PC-9 (cell line): Measurements from ENCODE around the gene KPNB1. TPM values are rescaled to one million over a fixed set of nuclear protein-coding genes. Genes with fewer than 3 reads are reported as not detected.

Experiments used
- BruUV-seq: library from RNA; stranded (reverse); fragments of 400-500 nt; replicated peaks from 2 replicates; lab custom pipeline; 2021; lab: Mats Ljungman, UMichigan
- CTCF ChIA-PET: fragments of 300-600 bp; sonication (Branson Sonifier 250); formaldehyde crosslinking; loops from one replicate; lab custom pipeline; 2022; ENCODE audit warnings: antibody characterized with exemption; lab: Charles Lee
- POLR2A ChIA-PET: fragments of 300-600 bp; sonication (Branson Sonifier 250); formaldehyde crosslinking; loops from one replicate; lab custom pipeline; 2022; ENCODE audit warnings: antibody characterized with exemption; ENCODE audit not compliant: unreplicated experiment; lab: Charles Lee
- DNase-seq, 2 experiments: peaks; one replicate each; pipeline versions ENCODE4 v3.0.0 to v3.0.0-alpha.2; 2015 to 2022; ENCODE audit warnings: mixed read lengths in 1 of 2
- H2AFZ ChIP-seq: fragments of 200-600 bp; sonication (generic); 2 replicates; pipeline ENCODE4 v1.8.1; 2017; ENCODE audit warnings: antibody characterized with exemption
- H3F3A ChIP-seq: fragments of 200-600 bp; sonication (generic); 2 replicates; pipeline ENCODE4 v1.8.1; 2017; ENCODE audit warnings: antibody characterized with exemption, mild to moderate bottlenecking, low read depth; ENCODE audit not compliant: insufficient read depth
- H3K27ac ChIP-seq: fragments of 200-600 bp; sonication (generic); 2 replicates; pipeline ENCODE4 v1.6.1; 2016; ENCODE audit warnings: mixed run types
- H3K27me3 ChIP-seq: fragments of 200-600 bp; sonication (generic); 2 replicates; pipeline ENCODE4 v1.6.1; 2016; ENCODE audit warnings: low read depth, mixed run types; ENCODE audit not compliant: insufficient read depth
- H3K36me3 ChIP-seq: fragments of 200-600 bp; sonication (generic); 2 replicates; pipeline ENCODE4 v1.6.1; 2016; ENCODE audit warnings: low read depth, mixed run types
- H3K4me1 ChIP-seq: fragments of 200-600 bp; sonication (generic); replicated peaks from 2 replicates; pipeline ENCODE4 v1.6.1; 2016; ENCODE audit warnings: mixed run types; ENCODE audit not compliant: insufficient read depth
- H3K4me2 ChIP-seq: fragments of 200-600 bp; sonication (generic); 2 replicates; pipeline ENCODE4 v1.6.1; 2017; ENCODE audit warnings: mixed run types
- H3K4me3 ChIP-seq: fragments of 200-600 bp; sonication (generic); 2 replicates; pipeline ENCODE4 v1.6.1; 2016; ENCODE audit warnings: mixed run types
- H3K79me2 ChIP-seq: fragments of 200-600 bp; sonication (generic); 2 replicates; pipeline ENCODE4 v1.6.1; 2017; ENCODE audit warnings: low read depth, mixed run types
- H3K9me2 ChIP-seq: fragments of 200-600 bp; sonication (generic); 2 replicates; pipeline ENCODE4 v1.8.1; 2017; ENCODE audit warnings: mild to moderate bottlenecking; ENCODE audit not compliant: insufficient read depth
- H3K9me3 ChIP-seq: fragments of 200-600 bp; sonication (generic); 2 replicates; pipeline ENCODE4 v1.8.1; 2016; ENCODE audit warnings: low read depth; ENCODE audit not compliant: insufficient read depth
- H4K20me1 ChIP-seq: fragments of 200-600 bp; sonication (generic); 2 replicates; pipeline ENCODE4 v1.8.1; 2017; ENCODE audit not compliant: insufficient read depth
- EZH2 ChIP-seq: fragments of 200-600 bp; sonication (generic); IDR thresholded peaks from 2 replicates; pipeline ENCODE4 v1.8.0; 2017; ENCODE audit warnings: antibody characterized with exemption, low read depth
- intact Hi-C: fragments of 100-400 bp; cut with micrococcal nuclease; formaldehyde crosslinking; loops from one replicate; pipeline ENCODE4 v1.10.0; 2022; ENCODE audit not compliant: unreplicated experiment
- total RNA-seq: library from RNA; stranded (reverse); gene quantifications from 2 replicates; pipeline ENCODE4 v1.2.3, GENCODE V29; 2021
- TF ChIP-seq, protein P1 (sequence below): fragments of 200-600 bp; sonication (generic); conservative IDR thresholded peaks from 2 replicates; pipeline ENCODE4 v1.6.1; 2017; ENCODE audit warnings: mixed run types, antibody characterized with exemption, mild to moderate bottlenecking, moderate library complexity

The KPNB1 gene
- total RNA-seq, 1 experiment from 2014 or later: 306 TPM

DNA sequence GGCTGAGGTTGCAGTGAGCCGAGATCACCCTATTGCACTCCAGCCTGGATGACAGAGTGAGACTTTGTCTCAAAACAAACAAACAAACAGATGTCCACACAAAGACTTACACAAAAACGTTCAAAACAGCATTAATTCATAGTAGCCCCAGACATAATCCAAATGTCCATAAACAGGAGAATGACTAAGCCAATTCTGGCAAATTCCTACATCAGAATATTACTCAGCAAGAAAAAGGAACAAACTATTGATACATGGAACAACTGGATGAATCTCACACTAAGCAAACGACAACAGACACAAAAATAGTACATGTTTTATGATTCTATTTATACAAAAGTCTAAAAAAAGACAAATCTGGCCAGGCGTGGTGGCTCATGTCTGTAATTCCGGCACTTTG is 10.8 kb upstream of the KPNB1 start:
- DNase-seq: no peak
- no peaks in the 10 kb centered on the region for H3K36me3 ChIP-seq
- intact Hi-C loops: no loop called here
- H4K20me1 ChIP-seq: no peaks in the 10 kb centered on the region
- no peak overlapping the region for H3K4me3 ChIP-seq
- no TSS peak for BruUV-seq
- CTCF ChIA-PET: no interaction called here
- H3K4me1 ChIP-seq: no peaks in the 10 kb centered on the region
- H3K9me2 ChIP-seq: 0 out of 2 replicates have a peak, but pooled peaks cover 4% of the 10 kb centered on the region
- POLR2A ChIA-PET: no interaction called here
- H3F3A ChIP-seq: peaks cover 7% of the 10 kb centered on the region; the same call in 1 of the 2 replicates
- no peaks in the 10 kb centered on the region for H3K9me3 ChIP-seq
- no peak overlapping the region for H2AFZ ChIP-seq
- H3K4me2 ChIP-seq: no peak overlapping the region
- no peaks in the 10 kb centered on the region for H3K27me3 ChIP-seq
- no peaks in the 10 kb centered on the region for H3K79me2 ChIP-seq
- TF ChIP-seq EZH2: no peak
- TF ChIP-seq, protein P1, sequence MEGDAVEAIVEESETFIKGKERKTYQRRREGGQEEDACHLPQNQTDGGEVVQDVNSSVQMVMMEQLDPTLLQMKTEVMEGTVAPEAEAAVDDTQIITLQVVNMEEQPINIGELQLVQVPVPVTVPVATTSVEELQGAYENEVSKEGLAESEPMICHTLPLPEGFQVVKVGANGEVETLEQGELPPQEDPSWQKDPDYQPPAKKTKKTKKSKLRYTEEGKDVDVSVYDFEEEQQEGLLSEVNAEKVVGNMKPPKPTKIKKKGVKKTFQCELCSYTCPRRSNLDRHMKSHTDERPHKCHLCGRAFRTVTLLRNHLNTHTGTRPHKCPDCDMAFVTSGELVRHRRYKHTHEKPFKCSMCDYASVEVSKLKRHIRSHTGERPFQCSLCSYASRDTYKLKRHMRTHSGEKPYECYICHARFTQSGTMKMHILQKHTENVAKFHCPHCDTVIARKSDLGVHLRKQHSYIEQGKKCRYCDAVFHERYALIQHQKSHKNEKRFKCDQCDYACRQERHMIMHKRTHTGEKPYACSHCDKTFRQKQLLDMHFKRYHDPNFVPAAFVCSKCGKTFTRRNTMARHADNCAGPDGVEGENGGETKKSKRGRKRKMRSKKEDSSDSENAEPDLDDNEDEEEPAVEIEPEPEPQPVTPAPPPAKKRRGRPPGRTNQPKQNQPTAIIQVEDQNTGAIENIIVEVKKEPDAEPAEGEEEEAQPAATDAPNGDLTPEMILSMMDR: no peak
- H3K27ac ChIP-seq: no peak overlapping the region

DNA sequence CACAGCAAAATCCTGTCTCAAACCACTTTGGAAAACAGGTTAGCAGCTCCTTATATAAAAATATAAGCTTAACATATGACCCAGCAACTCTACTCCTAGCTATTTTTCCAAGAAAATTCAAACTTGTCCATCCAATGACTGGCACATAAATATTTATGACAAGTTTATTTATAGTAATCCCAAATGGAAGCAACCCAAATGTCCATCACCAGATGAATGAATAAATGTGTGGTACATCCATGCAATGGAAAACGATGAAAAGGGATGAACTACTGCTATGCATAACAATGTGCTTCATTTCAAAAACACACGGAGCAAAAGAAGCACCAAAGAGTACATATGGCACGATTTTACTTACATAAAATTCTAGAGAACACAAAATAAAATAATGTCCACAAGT is 9.6 kb upstream of the KPNB1 start:
- intact Hi-C loops: no loop called here
- no TSS peak for BruUV-seq
- H2AFZ ChIP-seq: no peak overlapping the region
- H3F3A ChIP-seq: 0 out of 2 replicates have a peak, but pooled peaks cover 6% of the 10 kb centered on the region
- H3K27ac ChIP-seq: no peak overlapping the region
- H3K9me3 ChIP-seq: no peaks in the 10 kb centered on the region
- H4K20me1 ChIP-seq: no peaks in the 10 kb centered on the region
- H3K79me2 ChIP-seq: no peaks in the 10 kb centered on the region
- H3K27me3 ChIP-seq: no peaks in the 10 kb centered on the region
- H3K9me2 ChIP-seq: 0 out of 2 replicates have a peak, but pooled peaks cover 4% of the 10 kb centered on the region
- POLR2A ChIA-PET: interaction anchor here (0.7 kb wide), 1 partner anchor 13 kb away, joined by 3 read pairs; no protein-coding TSS in a partner anchor
- no peaks in the 10 kb centered on the region for H3K36me3 ChIP-seq
- H3K4me1 ChIP-seq: no peaks in the 10 kb centered on the region
- DNase-seq: no peak
- TF ChIP-seq, protein P1: no peak
- no peak for TF ChIP-seq EZH2
- no peak overlapping the region for H3K4me3 ChIP-seq
- H3K4me2 ChIP-seq: no peak overlapping the region
- CTCF ChIA-PET: interaction anchor here (0.7 kb wide), 1 partner anchor 325 kb away, joined by 3 read pairs; no protein-coding TSS in a partner anchor

DNA sequence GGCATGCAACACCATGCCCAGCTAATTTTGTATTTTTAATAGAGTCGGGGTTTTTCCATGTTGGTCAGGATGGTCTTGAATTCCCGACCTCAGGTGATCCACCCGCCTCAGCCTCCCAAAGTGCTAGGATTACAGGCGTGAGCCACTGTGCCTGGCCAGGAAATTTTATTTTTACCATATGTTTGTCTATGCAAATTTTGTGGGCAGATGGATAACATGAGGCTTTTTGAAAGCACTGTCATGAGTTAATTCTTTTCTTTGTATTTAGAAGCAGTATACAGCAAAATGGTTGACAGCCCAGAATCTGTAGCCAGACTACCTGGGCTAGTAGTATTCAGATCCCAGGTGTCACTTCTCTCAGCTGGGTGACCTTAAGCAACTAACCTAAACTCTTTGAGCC is 8.5 kb upstream of the KPNB1 start:
- no peak overlapping the region for H3K27ac ChIP-seq
- H3K36me3 ChIP-seq: no peaks in the 10 kb centered on the region
- ChIA-PET POLR2A (no interaction called here), CTCF (no interaction called here)
- intact Hi-C loops: no loop called here
- H3K9me3 ChIP-seq: no peaks in the 10 kb centered on the region
- no peaks in the 10 kb centered on the region for H3K4me1 ChIP-seq
- no peak for DNase-seq
- H3K79me2 ChIP-seq: no peaks in the 10 kb centered on the region
- no peak for TF ChIP-seq EZH2
- H3K9me2 ChIP-seq: 0 out of 2 replicates have a peak, but pooled peaks cover 2% of the 10 kb centered on the region
- no peak overlapping the region for H3K4me3 ChIP-seq
- H3F3A ChIP-seq: 0 out of 2 replicates have a peak, but pooled peaks cover 6% of the 10 kb centered on the region
- H2AFZ ChIP-seq: no peak overlapping the region
- no TSS peak for BruUV-seq
- no peaks in the 10 kb centered on the region for H4K20me1 ChIP-seq
- no peaks in the 10 kb centered on the region for H3K27me3 ChIP-seq
- no peak overlapping the region for H3K4me2 ChIP-seq

DNA sequence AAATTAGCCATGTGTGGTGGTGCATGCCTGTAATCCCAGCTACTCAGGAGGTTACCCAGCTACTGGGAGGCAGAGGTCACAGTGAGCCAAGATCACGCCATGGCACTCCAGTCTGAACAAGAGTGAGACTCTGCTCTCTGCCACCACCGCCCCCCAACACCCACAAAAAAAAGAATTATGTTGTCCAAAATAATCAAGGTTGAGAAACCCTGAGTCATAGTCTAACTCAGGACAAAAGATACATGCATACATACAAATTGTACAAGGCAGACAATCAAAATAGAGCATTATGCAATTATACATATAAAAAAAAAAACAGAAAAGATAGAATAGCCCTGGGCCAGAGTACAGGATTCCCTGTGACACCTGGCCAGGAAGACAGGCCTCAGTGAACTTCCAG is 6.6 kb upstream of the KPNB1 start:
- intact Hi-C loops: no loop called here
- H2AFZ ChIP-seq: no peak overlapping the region
- DNase-seq: no peak
- H3K4me2 ChIP-seq: no peak overlapping the region
- peaks cover 12% of the 10 kb centered on the region; the same call in 1 of the 2 replicates for H3F3A ChIP-seq
- no peaks in the 10 kb centered on the region for H4K20me1 ChIP-seq
- no peak for TF ChIP-seq EZH2
- TF ChIP-seq, protein P1: no peak
- no peak overlapping the region for H3K27ac ChIP-seq
- no peaks in the 10 kb centered on the region for H3K4me1 ChIP-seq
- no peak overlapping the region for H3K4me3 ChIP-seq
- no TSS peak for BruUV-seq
- no peaks in the 10 kb centered on the region for H3K9me2 ChIP-seq
- ChIA-PET CTCF (interaction anchor here (0.6 kb wide), 3 partner anchors 107 to 1972 kb away, joined by 3 to 4 read pairs (median 4); no protein-coding TSS in a partner anchor), POLR2A (no interaction called here)
- H3K36me3 ChIP-seq: no peaks in the 10 kb centered on the region
- H3K9me3 ChIP-seq: no peaks in the 10 kb centered on the region
- H3K79me2 ChIP-seq: peaks cover 7% of the 10 kb centered on the region; the same call in 1 of the 2 replicates
- no peaks in the 10 kb centered on the region for H3K27me3 ChIP-seq
